Hepatocyte (in vitro differentiated cells): ENCODE measurements around the gene RTL1. TPM values are rescaled to one million over a fixed set of nuclear protein-coding genes. Genes with fewer than 3 reads are reported as not detected.

Experiments used
- DNase-seq: peaks from one replicate; pipeline ENCODE4 v3.0.0-alpha.2; 2016; ENCODE audit warnings: low spot score
- H2AFZ ChIP-seq: fragments of 200-600 bp; sonication (generic); 2 replicates; pipeline ENCODE4 v1.6.0; 2016; ENCODE audit warnings: antibody characterized with exemption, mild to moderate bottlenecking
- H3K27ac ChIP-seq: fragments of 200-600 bp; sonication (generic); 2 replicates; pipeline ENCODE4 v1.5.1; 2016; ENCODE audit warnings: mild to moderate bottlenecking
- H3K27me3 ChIP-seq: fragments of 200-600 bp; sonication (generic); 2 replicates; pipeline ENCODE4 v1.6.1; 2016
- H3K36me3 ChIP-seq: fragments of 200-600 bp; sonication (generic); replicated peaks from 2 replicates; pipeline ENCODE4 v1.5.1; 2016; ENCODE audit warnings: low read depth; ENCODE audit not compliant: insufficient read depth
- H3K4me1 ChIP-seq: fragments of 200-600 bp; sonication (generic); 2 replicates; pipeline ENCODE4 v1.5.1; 2016; ENCODE audit warnings: mild to moderate bottlenecking, moderate library complexity; ENCODE audit not compliant: insufficient read depth
- H3K4me2 ChIP-seq: fragments of 200-600 bp; sonication (generic); 2 replicates; pipeline ENCODE4 v1.6.0; 2016
- H3K4me3 ChIP-seq: fragments of 200-600 bp; sonication (generic); 2 replicates; pipeline ENCODE4 v1.5.1; 2016; ENCODE audit warnings: mild to moderate bottlenecking
- H3K79me2 ChIP-seq: fragments of 200-600 bp; sonication (generic); 2 replicates; pipeline ENCODE4 v1.6.0; 2017; ENCODE audit warnings: mild to moderate bottlenecking
- H3K9me2 ChIP-seq: fragments of 200-600 bp; sonication (generic); replicated peaks from 2 replicates; pipeline ENCODE4 v1.6.0; 2017; ENCODE audit warnings: mild to moderate bottlenecking; ENCODE audit not compliant: insufficient read depth
- H3K9me3 ChIP-seq: fragments of 200-600 bp; sonication (generic); 2 replicates; pipeline ENCODE4 v1.5.1; 2016; ENCODE audit warnings: low read depth, mild to moderate bottlenecking
- H4K20me1 ChIP-seq: fragments of 200-600 bp; sonication (generic); 2 replicates; pipeline ENCODE4 v1.6.0; 2016; ENCODE audit warnings: mild to moderate bottlenecking; ENCODE audit not compliant: insufficient read depth, poor library complexity, severe bottlenecking
- CTCF ChIP-seq: fragments of 200-600 bp; sonication (generic); IDR thresholded peaks from 2 replicates; pipeline ENCODE4 v1.5.1; 2016; ENCODE audit warnings: antibody characterized with exemption, mild to moderate bottlenecking; ENCODE audit not compliant: poor library complexity
- EZH2 ChIP-seq: fragments of 200-600 bp; sonication (generic); IDR thresholded peaks from 2 replicates; pipeline ENCODE4 v1.6.1; 2016; ENCODE audit warnings: antibody characterized with exemption, mild to moderate bottlenecking, borderline replicate concordance
- EZH2phosphoT487 ChIP-seq: fragments of 200-600 bp; sonication (generic); IDR thresholded peaks from one replicate; pipeline ENCODE4 v1.6.1; 2018; ENCODE audit warnings: antibody characterized with exemption, mild to moderate bottlenecking, low read depth, moderate library complexity; ENCODE audit not compliant: unreplicated experiment, severe bottlenecking
- WGBS: methylation state at CpG from one replicate; pipeline ENCODE4 v1.1.6; 2016; ENCODE audit warnings: low lambda C conversion rate; ENCODE audit errors: missing lambda C conversion rate; 5-methylcytosine and 5-hydroxymethylcytosine counted together
- polyA plus RNA-seq: library from polyadenylated mRNA; unstranded; fragments of >200 nt; fragmentation: Nextera tagmentation; extraction: Ambion mirVana; gene quantifications from 2 replicates; pipeline ENCODE4 v1.2.1, GENCODE V29; 2016
- total RNA-seq: library from RNA; depleted of rRNA; stranded (reverse); fragments of >200 nt; gene quantifications from 2 replicates; pipeline ENCODE4 v1.2.3, GENCODE V29; 2014

RTL1 gene
- total and polyA plus RNA-seq, 2 experiments from 2014 or later, result 1.4 to 2.6 TPM

GRCh38 chr14:100915560-100915959 is 12.0 kb upstream of the RTL1 start:
- H4K20me1 ChIP-seq, result no peaks in the 10 kb centered on the region
- DNase-seq, result no peak
- 66% methylated on average over 2 of the region's 2 CpGs for WGBS

GRCh38 chr14:100914597-100915021 is 11.1 kb upstream of the RTL1 start:
- no peak for DNase-seq
- H3K4me2 ChIP-seq, result no peak overlapping the region

More at GRCh38 chr14:100915560-100915959, 12.0 kb upstream of the RTL1 start:
- Histone ChIP-seq H3K9me3 (no peaks in the 10 kb centered on the region), H2AFZ (no peak overlapping the region), H3K36me3 (no peaks in the 10 kb centered on the region), H3K9me2 (no peaks in the 10 kb centered on the region), H3K79me2 (no peaks in the 10 kb centered on the region), H3K4me1 (no peaks in the 10 kb centered on the region), H3K4me2 (no peak overlapping the region), H3K4me3 (no peak overlapping the region), H3K27me3 (no peaks in the 10 kb centered on the region), H3K27ac (no peak overlapping the region)
- TF ChIP-seq EZH2phosphoT487 (no peak), EZH2 (no peak), CTCF (no peak)

GRCh38 chr14:100911665-100912316 is 8.3 kb upstream of the RTL1 start:
- Histone ChIP-seq H3K9me2 (no peaks in the 10 kb centered on the region), H3K36me3 (no peaks in the 10 kb centered on the region), H2AFZ (no peak overlapping the region), H4K20me1 (no peaks in the 10 kb centered on the region), H3K4me3 (no peak overlapping the region), H3K79me2 (no peaks in the 10 kb centered on the region), H3K9me3 (no peaks in the 10 kb centered on the region), H3K27ac (no peak overlapping the region), H3K4me2 (no peak overlapping the region), H3K4me1 (no peaks in the 10 kb centered on the region), H3K27me3 (peaks cover 1% of the 10 kb centered on the region)
- DNase-seq, result no peak
- no peak for TF ChIP-seq EZH2phosphoT487
- no peak for TF ChIP-seq CTCF
- TF ChIP-seq EZH2, result no peak
- 61% methylated on average over 8 of the region's 8 CpGs for WGBS

More at GRCh38 chr14:100914597-100915021, 11.1 kb upstream of the RTL1 start:
- Histone ChIP-seq H3K27ac (no peak overlapping the region), H3K4me1 (no peaks in the 10 kb centered on the region), H2AFZ (no peak overlapping the region), H3K27me3 (no peaks in the 10 kb centered on the region), H3K79me2 (no peaks in the 10 kb centered on the region), H3K4me3 (no peak overlapping the region), H3K9me2 (no peaks in the 10 kb centered on the region), H4K20me1 (no peaks in the 10 kb centered on the region), H3K36me3 (no peaks in the 10 kb centered on the region), H3K9me3 (no peaks in the 10 kb centered on the region)
- no peak for TF ChIP-seq EZH2
- TF ChIP-seq CTCF, result no peak
- TF ChIP-seq EZH2phosphoT487, result no peak
- WGBS, result 60% methylated on average over 3 of the region's 3 CpGs
